ENCODE results near the gene WIZ.

DNA sequence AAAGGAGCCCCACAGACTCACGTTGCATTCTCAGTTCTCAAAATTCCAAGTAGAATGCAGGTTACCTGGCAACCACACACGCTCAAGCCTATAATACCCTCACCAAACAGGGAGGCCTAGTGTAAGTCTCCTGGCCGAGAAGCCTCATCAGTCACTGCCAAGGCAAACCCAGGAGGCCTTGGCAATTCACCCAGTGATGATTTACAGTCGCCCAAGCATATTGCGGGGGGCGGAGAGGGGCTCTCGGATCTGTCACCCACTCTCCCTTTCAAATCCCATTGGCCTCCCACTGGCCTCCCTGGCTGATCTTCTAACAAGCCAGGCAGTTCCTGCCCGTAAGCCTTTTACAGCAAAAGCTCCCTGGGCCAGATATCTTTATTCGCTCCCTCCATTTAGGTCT lies 32.1 kb downstream of the WIZ start:
- no peak for TF ChIP-seq EP300 (IDR thresholded peaks at IDR 0.05; ENCODE audit: borderline replicate concordance)
- no peak for TF ChIP-seq FOXM1 (IDR thresholded peaks at IDR 0.05; ENCODE audit: borderline replicate concordance, low read depth)
- no peak for TF ChIP-seq YY1 (IDR thresholded peaks at IDR 0.05; ENCODE audit: low read depth)
- no peak for TF ChIP-seq MAX (IDR thresholded peaks at IDR 0.05)
- TF ChIP-seq, protein P1, sequence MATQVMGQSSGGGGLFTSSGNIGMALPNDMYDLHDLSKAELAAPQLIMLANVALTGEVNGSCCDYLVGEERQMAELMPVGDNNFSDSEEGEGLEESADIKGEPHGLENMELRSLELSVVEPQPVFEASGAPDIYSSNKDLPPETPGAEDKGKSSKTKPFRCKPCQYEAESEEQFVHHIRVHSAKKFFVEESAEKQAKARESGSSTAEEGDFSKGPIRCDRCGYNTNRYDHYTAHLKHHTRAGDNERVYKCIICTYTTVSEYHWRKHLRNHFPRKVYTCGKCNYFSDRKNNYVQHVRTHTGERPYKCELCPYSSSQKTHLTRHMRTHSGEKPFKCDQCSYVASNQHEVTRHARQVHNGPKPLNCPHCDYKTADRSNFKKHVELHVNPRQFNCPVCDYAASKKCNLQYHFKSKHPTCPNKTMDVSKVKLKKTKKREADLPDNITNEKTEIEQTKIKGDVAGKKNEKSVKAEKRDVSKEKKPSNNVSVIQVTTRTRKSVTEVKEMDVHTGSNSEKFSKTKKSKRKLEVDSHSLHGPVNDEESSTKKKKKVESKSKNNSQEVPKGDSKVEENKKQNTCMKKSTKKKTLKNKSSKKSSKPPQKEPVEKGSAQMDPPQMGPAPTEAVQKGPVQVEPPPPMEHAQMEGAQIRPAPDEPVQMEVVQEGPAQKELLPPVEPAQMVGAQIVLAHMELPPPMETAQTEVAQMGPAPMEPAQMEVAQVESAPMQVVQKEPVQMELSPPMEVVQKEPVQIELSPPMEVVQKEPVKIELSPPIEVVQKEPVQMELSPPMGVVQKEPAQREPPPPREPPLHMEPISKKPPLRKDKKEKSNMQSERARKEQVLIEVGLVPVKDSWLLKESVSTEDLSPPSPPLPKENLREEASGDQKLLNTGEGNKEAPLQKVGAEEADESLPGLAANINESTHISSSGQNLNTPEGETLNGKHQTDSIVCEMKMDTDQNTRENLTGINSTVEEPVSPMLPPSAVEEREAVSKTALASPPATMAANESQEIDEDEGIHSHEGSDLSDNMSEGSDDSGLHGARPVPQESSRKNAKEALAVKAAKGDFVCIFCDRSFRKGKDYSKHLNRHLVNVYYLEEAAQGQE (IDR thresholded peaks at IDR 0.05; ENCODE audit: low read depth): no peak
